GM12891 (cell line): ENCODE results near the gene KCNMA1.

Source experiments
- POLR2AphosphoS5 ChIP-seq: IDR thresholded peaks from 2 replicates; pipeline ENCODE4 v1.6.1; 2011; ENCODE audit warnings: low read depth, low read length, control low read depth
- SPI1 ChIP-seq: IDR thresholded peaks from 2 replicates; pipeline ENCODE4 v1.6.1; 2011; ENCODE audit warnings: low read depth, low read length, control low read depth
- TAF1 ChIP-seq: IDR thresholded peaks from 2 replicates; pipeline ENCODE4 v1.6.1; 2011; ENCODE audit warnings: low read depth, low read length, control low read depth

DNA sequence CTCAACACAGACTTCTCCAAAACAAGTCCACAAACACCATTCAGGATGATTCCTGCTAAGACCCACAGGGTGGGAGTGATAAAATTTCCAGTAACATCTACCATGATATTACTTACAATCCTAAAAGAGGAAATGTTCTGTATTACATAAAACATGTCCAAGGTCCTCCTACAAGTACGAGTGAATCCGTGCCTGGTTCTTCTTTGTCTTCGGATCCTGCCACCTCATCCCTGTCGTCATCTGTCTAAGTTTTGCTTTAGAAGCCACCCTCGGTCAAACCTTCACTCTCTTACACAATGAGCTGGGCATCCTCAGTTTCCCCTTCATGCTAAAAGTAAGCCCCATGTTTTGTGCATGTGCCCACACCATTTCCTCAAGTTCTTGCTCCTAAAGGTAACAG, 279.0 kb downstream of the KCNMA1 start:
- TF ChIP-seq POLR2AphosphoS5: no peak
- no peak for TF ChIP-seq TAF1
- no peak for TF ChIP-seq SPI1
